ES-I3 (cell line): Measurements from ENCODE around the gene LARP1.
A peak's percentile ranks its signal among the peaks of the same experiment; 100 is the strongest.

ENCODE experiments used
- H3K36me3 ChIP-seq: 2 replicates; pipeline ENCODE4 v1.6.1; 2013; ENCODE audit warnings: mild to moderate bottlenecking, low read length, control low read depth, moderate library complexity; ENCODE audit not compliant: insufficient read depth
- H3K4me1 ChIP-seq: 2 replicates; pipeline ENCODE4 v1.6.1; 2013; ENCODE audit warnings: mild to moderate bottlenecking, control low read depth, low read length; ENCODE audit not compliant: insufficient read depth
- H3K9ac ChIP-seq: 2 replicates; pipeline ENCODE4 v1.6.1; 2013; ENCODE audit warnings: low read depth, mild to moderate bottlenecking, low read length, moderate library complexity
- H3K9me3 ChIP-seq: 2 replicates; pipeline ENCODE4 v1.6.1; 2013; ENCODE audit warnings: mild to moderate bottlenecking, low read length, moderate library complexity; ENCODE audit not compliant: control insufficient read depth, insufficient read depth

The LARP1 gene

DNA sequence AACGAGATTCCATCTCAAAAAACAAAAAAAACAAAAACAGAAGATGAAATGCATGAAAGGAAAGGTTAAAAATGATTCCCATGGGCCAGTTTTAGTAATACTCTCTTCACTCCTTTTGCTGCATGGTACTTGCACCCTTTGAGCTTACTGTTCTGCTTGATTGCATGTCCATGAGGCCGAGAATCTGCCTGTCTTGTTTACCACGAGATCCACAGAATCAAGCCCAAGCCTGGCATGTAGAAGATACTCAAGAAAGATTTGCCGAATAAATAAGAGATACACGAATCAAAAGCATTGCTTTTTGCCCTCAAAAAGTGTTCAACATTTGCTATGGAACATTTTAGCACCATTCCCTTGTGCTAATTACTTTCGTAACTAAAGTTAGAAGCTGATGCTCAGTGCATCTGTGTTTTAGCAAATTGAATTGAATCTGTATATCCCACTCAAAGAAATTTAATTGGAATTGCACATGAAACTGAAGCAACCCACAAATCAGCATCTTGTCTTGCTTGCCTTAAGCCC is 94.1 kb downstream of the LARP1 start:
- Histone ChIP-seq H3K4me1 (peaks cover 5% of the 10 kb centered on the region), H3K36me3 (no peaks in the 10 kb centered on the region; the same call in 1 of the 2 replicates), H3K9me3 (no peaks in the 10 kb centered on the region), H3K9ac (no peak overlapping the region)

DNA sequence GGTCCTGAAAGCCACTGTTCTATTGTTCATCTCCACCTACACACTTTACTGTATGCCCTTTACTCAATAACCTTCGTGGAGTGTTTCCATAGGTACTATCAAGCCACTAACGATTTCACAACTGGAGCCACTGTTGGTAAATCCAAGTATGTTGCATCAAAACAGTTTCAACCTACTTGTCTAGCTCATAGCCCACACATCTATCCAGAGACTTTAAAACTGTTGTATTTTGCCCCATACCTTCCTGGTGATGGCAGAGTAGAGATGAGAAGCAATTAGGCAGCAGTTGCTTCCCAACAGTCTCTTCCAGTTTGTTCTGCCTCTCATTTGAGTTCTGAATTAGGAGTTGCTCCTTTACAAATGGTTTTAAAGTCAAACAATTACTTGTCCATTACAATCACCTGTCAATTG is 94.6 kb downstream of the LARP1 start:
- no peaks in the 10 kb centered on the region for H3K9me3 ChIP-seq
- H3K4me1 ChIP-seq: peaks cover 5% of the 10 kb centered on the region
- no peaks in the 10 kb centered on the region; the same call in 1 of the 2 replicates for H3K36me3 ChIP-seq
- peak overlapping the region; percentile 59 for H3K9ac ChIP-seq

- peaks cover 5% of the 10 kb centered on the region for H3K4me1 ChIP-seq
- no peaks in the 10 kb centered on the region for H3K36me3 ChIP-seq
- H3K9ac ChIP-seq: peak within 1 kb of the TSS; percentile 59
- no peaks in the 10 kb centered on the region for H3K9me3 ChIP-seq
These were observed 95.3 kb downstream of the LARP1 start, which contains the start of gene FAXDC2 for GRCh38 chr5:154850255-154851062. Gene FAXDC2 (minus strand): TSS chr5:154850603. CDS start chr5:154838178, 12,425 bp downstream.

DNA sequence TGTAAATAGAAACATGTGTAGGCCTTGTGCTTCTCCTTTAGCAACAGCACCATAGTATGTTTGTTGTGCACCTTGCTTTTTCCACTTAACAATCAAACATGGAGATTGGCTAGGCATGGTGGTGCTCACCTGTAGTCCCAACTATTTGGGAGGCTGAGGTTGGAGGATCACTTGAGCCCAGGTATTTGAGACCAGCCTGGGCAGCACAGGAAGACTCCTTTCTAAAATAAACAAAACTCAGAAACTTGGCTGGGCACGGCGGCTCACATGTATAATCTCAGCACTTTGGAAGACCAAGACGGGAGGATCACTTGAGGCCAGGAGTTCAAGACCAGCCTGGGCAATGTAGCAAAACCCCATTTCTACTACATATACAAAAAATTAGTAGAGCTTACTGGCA is 96.2 kb downstream of the LARP1 start:
- Histone ChIP-seq H3K36me3 (no peaks in the 10 kb centered on the region), H3K9ac (no peak overlapping the region), H3K9me3 (no peaks in the 10 kb centered on the region), H3K4me1 (peaks cover 5% of the 10 kb centered on the region)

GRCh38 chr5:154857530-154858296 is 102.5 kb downstream of the LARP1 start:
- no peaks in the 10 kb centered on the region for H3K9me3 ChIP-seq
- H3K9ac ChIP-seq: peak overlapping the region; percentile 76
- peaks cover 10% of the 10 kb centered on the region; the same call in 1 of the 2 replicates for H3K4me1 ChIP-seq
- no peaks in the 10 kb centered on the region for H3K36me3 ChIP-seq

GRCh38 chr5:154858297-154858971 is 103.3 kb downstream of the LARP1 start, which contains the start of gene CNOT8:
Gene CNOT8 (plus strand): TSS chr5:154858627. CDS start chr5:154863279, 4,652 bp downstream.
- H3K4me1 ChIP-seq: peaks cover 10% of the 10 kb centered on the region; the same call in 1 of the 2 replicates
- no peaks in the 10 kb centered on the region for H3K9me3 ChIP-seq
- H3K36me3 ChIP-seq: no peaks in the 10 kb centered on the region
- peak within 1 kb of the TSS; percentile 76 for H3K9ac ChIP-seq

DNA sequence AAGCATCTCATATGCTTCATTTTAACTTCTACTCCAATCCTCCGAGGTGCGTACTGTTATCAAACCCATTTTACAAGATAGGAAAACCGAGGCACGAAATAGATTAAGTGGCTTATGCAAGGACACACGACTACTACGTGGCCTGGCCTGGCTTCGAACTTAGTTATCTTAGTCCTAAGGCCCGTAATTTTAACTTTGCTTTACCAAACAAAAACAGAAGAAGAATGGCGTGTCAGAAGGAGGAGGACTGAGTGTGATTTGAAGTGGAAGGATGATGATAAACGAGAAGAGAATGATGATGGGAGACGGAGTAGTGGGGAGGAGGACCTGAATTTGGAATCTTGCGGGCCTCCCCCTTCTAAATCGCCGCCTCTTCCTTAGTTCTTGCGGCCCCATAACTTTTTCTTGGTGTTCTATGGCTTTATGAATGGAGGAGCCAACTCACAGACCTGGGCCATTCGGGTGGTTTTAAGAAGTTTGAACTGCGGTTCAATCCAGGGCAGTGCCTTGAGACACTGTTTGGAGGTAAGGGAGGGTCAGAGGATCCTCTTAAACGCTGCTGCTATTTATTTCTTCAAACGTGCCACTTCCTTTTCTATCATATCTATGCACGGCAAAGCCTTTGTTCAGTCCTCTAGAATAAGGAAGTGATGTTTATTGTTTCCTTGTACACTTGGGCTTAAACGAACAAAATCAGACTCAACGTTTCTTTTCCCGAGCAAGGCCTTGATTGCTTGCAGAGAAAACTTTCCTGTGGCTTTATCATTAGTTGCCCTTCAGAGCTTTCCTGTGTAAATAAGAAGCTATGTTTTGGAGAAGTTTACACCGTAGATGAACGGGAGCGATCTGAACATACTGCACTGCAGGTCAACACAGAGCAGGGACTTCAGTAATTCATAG is 104.0 kb downstream of the LARP1 start:
- no peaks in the 10 kb centered on the region for H3K36me3 ChIP-seq
- H3K9me3 ChIP-seq: no peaks in the 10 kb centered on the region
- peaks cover 10% of the 10 kb centered on the region; the same call in 1 of the 2 replicates for H3K4me1 ChIP-seq
- H3K9ac ChIP-seq: peak overlapping the region; percentile 76

GRCh38 chr5:154860123-154860522 is 104.9 kb downstream of the LARP1 start:
- H3K9me3 ChIP-seq: no peaks in the 10 kb centered on the region
- no peaks in the 10 kb centered on the region for H3K36me3 ChIP-seq
- H3K4me1 ChIP-seq: peaks cover 10% of the 10 kb centered on the region; the same call in 1 of the 2 replicates
- peak overlapping the region; percentile 76; the same call in 1 of the 2 replicates for H3K9ac ChIP-seq

GRCh38 chr5:154860765-154861164 is 105.6 kb downstream of the LARP1 start:
- no peaks in the 10 kb centered on the region; the same call in 1 of the 2 replicates for H3K36me3 ChIP-seq
- no peak overlapping the region for H3K9ac ChIP-seq

GRCh38 chr5:154861946-154862345 is 106.8 kb downstream of the LARP1 start:
- H3K9me3 ChIP-seq: no peaks in the 10 kb centered on the region
- peaks cover 10% of the 10 kb centered on the region; the same call in 1 of the 2 replicates for H3K4me1 ChIP-seq
- no peak overlapping the region for H3K9ac ChIP-seq
- H3K36me3 ChIP-seq: no peaks in the 10 kb centered on the region; the same call in 1 of the 2 replicates

More at GRCh38 chr5:154860765-154861164, 105.6 kb downstream of the LARP1 start:
- Histone ChIP-seq H3K9me3 (no peaks in the 10 kb centered on the region), H3K4me1 (peaks cover 10% of the 10 kb centered on the region; the same call in 1 of the 2 replicates)

GRCh38 chr5:154862766-154863165 is 107.6 kb downstream of the LARP1 start:
- Histone ChIP-seq H3K9me3 (no peaks in the 10 kb centered on the region), H3K4me1 (peaks cover 10% of the 10 kb centered on the region; the same call in 1 of the 2 replicates), H3K9ac (no peak overlapping the region), H3K36me3 (no peaks in the 10 kb centered on the region; the same call in 1 of the 2 replicates)

- H3K9me3 ChIP-seq: no peaks in the 10 kb centered on the region
- peaks cover 10% of the 10 kb centered on the region; the same call in 1 of the 2 replicates for H3K4me1 ChIP-seq
- H3K36me3 ChIP-seq: no peaks in the 10 kb centered on the region; the same call in 1 of the 2 replicates
- no peak overlapping the region for H3K9ac ChIP-seq
These were observed 108.3 kb downstream of the LARP1 start for GRCh38 chr5:154863291-154864080.
